HG02870 (cell line): ENCODE results near the gene FAM222A.

Experiments
- ATAC-seq: cut with Tn5 transposase; IDR thresholded peaks from one replicate; pipeline ENCODE4 v1.9.1; 2021; ENCODE audit warnings: mild to moderate bottlenecking, moderate library complexity; ENCODE audit not compliant: unreplicated experiment

The FAM222A gene

GRCh38 chr12:109758426-109759420 lies 45.1 kb downstream of the FAM222A start:
- no peak for ATAC-seq

DNA sequence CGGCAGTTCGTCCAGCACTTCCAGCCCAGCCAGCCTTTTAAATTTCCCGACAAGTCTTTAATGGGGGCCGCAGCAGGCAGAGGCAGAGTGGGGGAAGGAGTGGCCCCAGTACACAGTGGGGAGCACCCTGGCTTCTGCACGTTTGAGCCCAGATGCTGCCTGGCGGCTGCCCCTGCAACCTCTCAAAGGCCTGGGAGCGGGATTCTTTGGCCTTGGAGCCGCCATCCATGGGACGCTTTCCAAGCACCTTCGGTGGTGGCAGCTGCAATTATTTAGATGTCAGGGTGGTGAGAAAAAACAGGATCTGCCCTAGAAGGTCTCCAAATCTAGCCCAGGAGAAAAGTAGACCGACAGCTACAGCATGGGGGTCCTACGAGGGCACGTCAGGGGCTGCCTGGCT lies 46.0 kb downstream of the FAM222A start:
- ATAC-seq = no peak

- ATAC-seq = no peak
Measured at GRCh38 chr12:109760031-109760929, 46.7 kb downstream of the FAM222A start.

DNA sequence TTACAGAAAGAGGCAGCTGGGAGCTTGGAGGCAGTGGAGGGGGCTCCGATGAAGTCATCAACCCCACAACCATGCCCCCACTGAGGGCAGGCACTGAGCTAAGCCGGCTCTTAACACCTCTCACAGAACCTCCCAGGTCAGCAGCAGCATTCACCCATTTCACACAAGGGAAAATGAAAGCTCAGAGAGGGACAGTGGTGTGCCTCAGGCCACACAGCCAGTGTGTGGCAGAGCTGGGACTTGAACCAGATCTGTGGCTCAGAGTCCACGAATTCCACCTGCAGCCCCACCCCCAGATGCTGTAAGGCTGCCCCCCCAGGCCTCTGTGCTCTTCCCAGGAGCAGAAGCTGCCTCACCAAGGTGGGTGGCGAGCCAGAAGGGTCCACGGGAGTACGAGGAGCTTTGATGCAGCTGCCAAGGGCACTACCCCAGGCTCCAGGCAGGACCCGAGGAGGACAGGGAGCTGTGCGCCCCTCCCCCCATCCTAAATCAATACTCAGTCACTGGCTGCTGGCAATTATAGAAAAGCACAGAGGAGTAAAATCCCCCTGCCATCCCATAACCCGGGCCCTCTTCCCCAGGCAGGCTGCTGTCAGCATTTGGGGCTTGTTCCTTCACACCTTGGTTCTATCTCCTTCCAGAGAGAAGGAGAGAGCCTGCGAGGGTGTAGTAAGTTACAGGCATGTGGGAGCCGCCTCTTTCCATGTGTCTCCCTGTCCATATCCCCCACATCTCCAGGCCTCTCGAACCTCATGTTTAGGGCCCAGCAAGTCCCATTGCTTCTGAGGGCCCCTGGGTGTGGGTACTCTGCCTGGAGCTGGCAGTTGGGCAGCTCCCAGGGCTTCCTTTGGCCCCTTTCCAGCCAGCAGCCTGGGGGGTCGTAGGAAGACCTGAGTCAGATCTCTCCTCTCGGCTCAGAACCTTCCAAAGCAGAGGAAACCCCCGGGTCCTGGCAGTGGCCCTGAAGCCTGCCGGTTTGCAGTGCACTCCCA lies 47.6 kb downstream of the FAM222A start:
- ATAC-seq = no peak

DNA sequence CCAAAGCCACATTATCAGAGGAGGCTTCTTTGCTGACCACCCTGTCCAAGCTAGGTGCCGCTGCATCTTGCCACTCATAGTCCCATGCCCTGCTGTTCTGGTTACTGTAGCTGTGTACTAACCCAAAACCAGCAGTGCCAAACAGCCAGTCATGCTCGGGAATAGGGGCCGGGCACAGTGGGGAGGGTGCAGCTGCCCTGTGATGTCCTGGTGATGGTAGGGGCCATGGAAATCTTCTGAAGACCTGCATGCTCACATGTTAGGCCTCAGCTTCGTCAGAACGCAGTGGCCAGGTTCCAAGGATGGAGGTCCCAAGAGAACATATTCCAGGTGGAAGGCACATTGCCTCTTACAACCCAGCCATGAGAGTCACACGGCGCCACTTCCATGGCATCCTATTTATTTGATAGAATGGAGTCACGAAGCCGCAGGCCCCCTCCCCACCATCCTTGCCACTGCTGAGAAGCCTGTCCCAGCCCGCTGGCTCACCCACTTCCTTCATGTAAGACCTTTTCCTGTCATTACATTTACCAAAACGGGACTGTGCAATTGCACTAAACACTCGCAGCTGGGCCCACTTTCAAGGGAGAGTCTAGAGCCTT lies 48.5 kb downstream of the FAM222A start:
- no peak for ATAC-seq

DNA sequence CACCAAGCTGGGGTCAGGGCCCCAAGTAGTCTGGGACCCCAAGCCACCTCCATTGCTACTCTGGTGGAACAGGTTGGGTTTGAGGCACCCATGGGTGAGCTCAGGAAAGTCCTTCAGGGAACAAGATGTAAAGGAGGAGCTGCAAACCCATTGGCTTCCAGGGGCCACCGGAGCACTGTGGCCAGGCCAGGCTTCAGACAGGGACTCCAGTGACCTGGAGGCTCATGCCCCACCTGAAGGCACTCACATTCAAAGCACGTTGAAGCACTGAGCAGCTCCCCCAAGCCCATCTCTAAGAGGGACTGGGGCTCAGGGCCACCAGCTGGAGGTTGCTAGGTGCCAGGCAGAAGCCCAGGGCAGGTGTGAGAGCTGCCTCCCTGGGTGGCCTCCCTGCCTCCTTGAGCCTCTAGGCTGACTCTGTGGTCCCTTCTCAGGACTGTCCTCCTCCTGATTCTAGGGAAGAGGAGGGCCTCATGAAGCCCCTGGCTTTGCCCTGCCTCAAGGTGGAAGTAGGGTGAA lies 49.1 kb downstream of the FAM222A start:
- no peak for ATAC-seq

DNA sequence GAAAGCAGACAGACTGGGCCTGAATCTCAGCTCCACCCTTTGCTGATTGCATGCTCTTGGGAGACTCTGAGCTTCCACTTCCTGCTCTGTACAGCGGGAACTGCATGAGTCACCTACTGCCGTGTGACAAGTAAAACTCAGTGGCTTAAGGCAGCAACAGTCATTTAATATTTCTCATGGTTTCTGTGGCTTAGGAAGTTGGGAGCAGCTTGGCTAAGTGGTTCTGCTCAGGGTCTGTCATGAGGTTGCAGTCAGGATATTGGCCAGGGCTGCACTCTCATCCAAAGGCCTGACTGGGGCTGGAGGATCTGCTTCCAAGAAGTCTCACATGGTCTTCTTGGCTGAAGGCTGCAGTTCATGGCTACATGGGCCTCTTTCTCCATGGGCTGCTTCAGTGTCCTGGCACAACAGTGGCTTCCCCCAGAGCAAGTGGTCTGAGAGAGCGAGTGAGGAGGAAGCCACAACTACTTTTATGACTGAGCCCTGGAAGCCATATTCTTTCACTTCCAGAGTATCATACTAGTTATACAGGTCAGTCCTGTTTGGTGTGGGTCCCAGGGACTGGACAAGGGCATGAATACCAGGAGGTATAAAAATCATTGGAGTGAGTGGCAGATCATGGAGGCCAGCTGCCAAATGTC lies 49.7 kb downstream of the FAM222A start:
- ATAC-seq = no peak

DNA sequence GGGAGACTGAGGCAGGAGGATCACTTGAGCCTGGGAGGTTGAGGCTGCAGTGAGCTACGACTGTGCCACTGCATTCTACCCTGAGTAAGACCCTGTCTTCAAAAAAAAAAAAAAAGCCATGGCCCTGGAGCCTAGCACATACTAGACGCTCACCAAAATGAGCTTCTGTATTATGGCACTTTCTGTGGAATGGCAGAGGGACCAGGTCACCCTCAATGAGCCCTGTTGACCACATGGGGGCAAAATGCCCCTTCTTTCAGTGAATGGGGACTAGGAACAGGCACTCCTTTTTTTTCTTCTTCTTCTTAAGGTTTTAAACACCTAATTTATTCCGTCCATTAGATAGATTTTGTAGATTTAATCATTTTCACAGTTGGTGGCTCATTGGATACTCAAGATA lies 50.5 kb downstream of the FAM222A start:
- ATAC-seq = no peak

- no peak for ATAC-seq
Measured at GRCh38 chr12:109764776-109765445, 51.3 kb downstream of the FAM222A start.

GRCh38 chr12:109765446-109765810 lies 51.8 kb downstream of the FAM222A start:
- ATAC-seq = no peak

GRCh38 chr12:109766251-109766778 lies 52.7 kb downstream of the FAM222A start:
- ATAC-seq = no peak

DNA sequence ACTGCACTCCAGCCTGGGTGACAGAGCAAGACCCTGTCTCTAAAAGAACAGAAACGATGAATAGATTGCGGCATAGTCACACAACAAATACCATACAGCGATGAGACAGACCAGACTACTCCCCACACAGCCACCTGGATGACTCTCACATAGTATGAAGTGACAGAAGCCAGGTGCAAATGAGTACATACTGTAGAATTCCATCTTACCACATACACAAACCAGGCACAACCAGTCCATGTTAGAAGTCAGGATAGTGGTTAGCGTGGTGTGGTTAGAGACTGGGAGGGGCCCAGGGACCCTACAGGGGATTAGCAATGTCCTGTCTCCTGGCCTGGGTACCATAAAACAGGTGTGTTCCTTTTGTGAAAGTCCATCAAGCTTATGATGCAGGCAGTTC lies 53.8 kb downstream of the FAM222A start:
- ATAC-seq = no peak

DNA sequence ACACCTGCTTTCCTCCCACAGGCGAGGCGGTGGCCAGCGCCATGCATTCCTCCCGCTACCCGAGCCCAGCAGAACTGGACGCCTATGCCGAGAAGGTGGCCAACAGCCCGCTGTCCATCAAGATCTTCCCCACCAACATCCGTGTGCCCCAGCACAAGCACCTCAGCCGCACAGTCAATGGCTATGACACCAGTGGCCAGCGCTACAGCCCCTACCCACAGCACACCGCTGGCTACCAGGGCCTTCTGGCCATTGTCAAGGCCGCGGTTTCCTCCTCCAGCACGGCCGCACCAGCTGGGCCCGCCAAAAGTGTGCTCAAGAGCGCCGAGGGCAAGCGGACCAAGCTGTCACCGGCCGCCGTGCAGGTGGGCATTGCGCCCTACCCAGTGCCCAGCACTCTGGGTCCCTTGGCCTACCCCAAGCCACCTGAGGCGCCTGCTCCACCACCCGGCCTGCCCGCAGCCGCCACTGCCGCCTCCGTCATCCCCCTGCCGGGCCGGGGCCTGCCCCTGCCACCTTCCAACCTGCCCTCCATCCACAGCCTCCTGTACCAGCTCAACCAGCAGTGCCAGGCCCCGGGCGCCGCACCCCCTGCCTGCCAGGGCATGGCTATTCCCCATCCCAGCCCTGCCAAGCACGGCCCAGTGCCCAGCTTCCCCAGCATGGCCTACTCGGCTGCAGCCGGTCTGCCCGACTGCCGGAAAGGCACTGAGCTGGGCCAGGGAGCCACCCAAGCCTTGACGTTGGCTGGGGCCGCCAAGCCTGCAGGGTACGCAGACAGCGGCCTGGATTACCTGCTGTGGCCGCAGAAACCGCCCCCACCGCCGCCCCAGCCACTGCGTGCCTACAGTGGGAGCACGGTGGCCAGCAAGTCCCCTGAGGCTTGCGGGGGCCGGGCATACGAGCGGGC lies 54.6 kb downstream of the FAM222A start:
- no peak for ATAC-seq

DNA sequence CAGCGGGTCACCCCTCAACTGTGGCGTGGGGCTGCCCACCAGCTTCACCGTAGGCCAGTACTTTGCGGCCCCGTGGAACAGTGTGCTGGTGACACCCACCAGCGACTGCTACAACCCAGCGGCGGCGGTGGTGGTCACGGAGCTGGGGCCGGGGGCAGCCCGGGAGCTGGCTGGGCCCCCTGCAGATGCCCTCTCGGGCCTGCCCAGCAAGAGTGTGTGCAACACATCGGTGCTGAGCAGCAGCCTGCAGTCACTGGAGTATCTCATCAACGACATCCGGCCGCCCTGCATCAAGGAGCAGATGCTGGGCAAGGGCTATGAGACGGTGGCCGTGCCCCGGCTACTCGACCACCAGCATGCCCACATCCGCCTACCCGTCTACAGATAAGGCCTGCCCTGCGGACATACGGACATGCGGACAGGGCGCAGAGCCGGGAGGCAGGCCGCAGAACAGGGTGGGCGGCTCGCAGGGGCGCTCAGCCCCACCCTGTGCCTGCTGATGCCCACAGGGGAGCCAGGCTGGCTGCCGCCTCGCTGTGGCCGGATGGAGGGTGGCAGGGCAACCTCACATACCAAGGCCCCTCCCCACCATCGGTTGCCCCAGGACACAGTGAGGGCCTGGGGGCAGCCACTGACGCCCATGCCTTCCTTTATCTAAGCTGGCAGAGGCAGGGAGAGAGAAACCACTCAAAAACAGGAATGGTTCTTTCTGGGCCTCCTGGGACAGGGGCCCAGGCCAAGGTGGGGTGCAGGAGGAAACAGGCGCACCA lies 55.5 kb downstream of the FAM222A start:
- ATAC-seq = no peak

DNA sequence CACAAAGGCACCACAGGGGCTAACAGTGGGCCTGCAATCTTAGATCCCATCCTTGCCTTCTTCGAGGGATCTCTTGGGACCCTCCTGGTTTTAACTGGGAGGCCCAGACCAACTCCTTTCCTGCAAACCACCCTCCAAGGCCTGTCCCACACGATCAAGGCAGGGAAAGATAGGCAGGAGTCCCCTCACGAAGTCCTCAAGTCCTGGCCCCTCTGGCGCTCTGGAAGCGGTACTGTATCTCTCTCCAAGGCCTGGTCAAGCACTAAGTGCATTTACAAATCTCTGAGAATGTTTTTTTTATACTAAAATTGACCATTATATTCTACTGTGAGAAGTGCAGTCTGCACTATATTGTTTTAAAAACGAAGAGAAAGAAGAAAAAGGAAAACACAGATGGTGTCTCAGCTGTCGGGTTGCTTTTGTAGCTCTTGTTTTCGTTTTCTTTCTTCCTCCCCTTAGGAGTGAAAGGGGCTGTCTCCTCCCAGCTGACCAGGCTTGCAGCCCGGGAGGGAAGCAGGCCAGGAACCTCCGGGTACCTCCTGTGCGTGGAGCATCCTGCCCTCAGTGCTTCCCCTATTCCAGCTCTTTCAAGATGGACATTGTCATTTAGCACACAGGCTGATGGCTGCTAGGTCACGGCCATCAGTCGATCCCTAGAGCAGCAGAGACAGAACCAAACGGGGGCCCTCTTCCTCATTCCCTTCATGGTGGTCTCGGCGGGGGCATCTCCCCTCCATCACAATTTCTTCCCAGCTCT lies 56.7 kb downstream of the FAM222A start:
- no peak for ATAC-seq
